ENCODE results near the gene RNF20.

DNA sequence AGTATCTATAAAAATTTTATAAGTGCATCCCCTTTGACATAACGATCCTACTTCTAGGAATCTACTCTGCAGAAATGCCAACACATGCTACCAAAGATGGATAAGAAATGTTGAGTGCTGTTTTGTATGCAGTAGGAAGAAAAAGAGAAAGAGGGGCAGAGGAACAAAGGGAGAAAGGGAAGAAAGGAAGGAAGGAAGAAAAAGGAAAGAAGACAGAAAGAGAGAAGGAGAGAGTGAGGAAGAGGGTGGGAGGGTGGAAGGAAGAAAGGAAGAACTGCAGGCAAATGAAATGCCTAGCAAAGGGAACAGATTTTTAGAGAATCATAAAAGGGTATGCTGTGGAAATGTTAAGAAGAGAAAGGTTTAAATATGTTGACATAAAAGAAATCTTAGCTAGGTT is 49.6 kb upstream of the RNF20 start:
- TF ChIP-seq EZH2 (IDR thresholded peaks at IDR 0.05) (no peak), POLR2AphosphoS5 (IDR thresholded peaks at IDR 0.05; ENCODE audit: borderline replicate concordance, low read depth, low read length) (no peak), FOXP2 (optimal IDR thresholded peaks at IDR 0.05; ENCODE audit: control extremely low read depth, extremely low read length, insufficient read depth) (no peak)

All from SK-N-MC (cell line).